Measurements from ENCODE around the gene HAS3.

HAS3 gene

DNA sequence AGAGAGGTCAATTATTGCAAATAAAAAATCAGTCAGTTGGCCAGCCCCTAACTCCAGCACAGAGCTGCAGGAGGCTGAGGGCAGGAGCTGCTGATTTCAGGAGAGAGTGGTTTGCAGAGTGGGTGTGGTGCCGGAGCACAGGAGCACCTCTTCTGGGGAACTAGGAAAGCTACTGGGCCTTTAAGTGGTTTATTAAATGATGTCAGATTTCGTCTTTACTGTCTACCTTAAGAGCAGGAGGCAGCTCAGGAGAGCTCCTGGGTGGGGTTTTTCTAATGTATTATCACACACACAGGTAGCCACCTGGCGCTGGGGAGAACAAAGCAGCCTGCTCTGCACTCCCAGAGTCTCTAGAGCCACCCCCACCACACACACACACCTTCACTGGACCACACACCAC lies 11.5 kb upstream of the HAS3 start:
- DNase-seq: peak; percentile 34

DNA sequence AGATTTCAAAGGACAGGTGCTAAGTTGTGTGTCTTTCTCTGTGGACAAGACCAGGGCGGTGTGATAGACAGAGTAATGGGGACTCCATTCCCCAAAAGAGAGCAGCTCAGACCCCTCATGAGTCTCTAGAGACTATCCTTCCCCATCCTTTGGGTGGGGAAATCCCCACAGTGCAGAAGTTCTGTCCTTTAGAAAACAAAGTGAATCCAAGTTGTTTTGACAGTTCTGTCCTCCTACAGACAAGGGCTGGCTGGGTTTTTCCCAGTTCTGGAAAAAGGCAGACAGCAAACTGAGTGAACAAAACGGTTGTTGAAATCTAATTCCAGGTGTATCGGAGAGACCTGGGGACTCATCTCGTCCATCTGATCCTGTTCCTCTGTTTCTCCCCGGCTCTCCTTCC lies 11.0 kb upstream of the HAS3 start:
- DNase-seq: no peak

- DNase-seq: no peak
Measured at GRCh38 chr16:69095193-69095592, 10.3 kb upstream of the HAS3 start.

- peak; percentile 33 for DNase-seq
Measured at GRCh38 chr16:69100071-69100691, 5.3 kb upstream of the HAS3 start.

GRCh38 chr16:69106491-69107315 lies 1.2 kb downstream of the HAS3 start:
- peak; percentile 46 for DNase-seq

DNA sequence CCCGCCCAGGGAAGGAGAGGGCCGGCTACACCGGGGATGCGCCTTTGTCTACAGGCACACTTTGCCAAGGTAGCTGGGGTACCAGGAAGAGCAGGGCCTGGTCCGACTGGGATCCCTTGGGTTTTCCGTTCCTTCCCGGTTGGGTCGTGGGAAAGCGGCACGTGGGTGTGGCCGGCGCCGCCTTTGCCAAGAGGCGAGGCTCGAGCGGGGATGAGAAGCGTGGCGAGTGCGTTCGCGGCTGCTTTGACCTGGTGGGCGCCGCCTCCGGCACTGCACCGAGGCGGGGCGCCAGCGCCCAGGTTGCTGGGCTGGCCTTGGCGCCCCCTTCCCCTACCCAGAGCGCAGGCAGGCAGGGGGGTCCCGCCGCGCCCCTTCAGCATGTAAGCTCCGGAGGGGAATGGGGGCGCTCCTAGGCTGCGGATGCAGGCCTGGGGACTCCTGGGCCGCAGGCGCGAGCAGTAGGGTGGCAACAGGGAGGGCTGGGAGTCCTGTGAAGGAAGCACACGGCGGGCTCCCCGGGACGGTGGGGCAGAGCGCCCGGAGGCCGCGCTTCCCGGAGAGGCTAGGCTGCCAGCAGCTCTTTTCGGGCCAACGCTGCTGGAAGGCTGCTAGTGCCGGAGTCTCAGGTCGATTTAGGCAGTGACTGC lies 2.0 kb downstream of the HAS3 start:
- peak; percentile 43 for DNase-seq

- no peak for DNase-seq
Measured at GRCh38 chr16:69108064-69108904, 2.8 kb downstream of the HAS3 start.

DNA sequence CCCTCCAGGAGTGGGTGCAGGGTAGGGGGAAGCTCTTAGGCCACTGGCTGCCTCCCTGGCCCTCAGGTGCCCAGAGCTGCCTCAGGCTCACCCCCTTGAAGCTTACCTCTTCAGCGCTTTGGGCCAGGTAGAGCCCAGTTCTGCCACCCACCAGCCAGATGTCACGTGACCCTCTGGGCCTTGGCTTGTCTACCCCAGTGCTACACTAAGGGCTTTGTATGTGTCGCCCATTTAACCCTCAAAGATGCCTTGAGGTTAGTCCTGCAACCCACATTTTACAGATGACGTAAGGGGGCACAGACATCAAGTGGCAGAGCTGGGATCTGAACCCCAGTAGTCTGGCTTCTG lies 3.4 kb downstream of the HAS3 start:
- no peak for DNase-seq

GRCh38 chr16:69109486-69110270 lies 4.2 kb downstream of the HAS3 start:
- DNase-seq: no peak

GRCh38 chr16:69110406-69110805 lies 5.0 kb downstream of the HAS3 start:
- no peak for DNase-seq

- no peak for DNase-seq
Measured at GRCh38 chr16:69111216-69111875, 5.9 kb downstream of the HAS3 start.

- no peak for DNase-seq
Measured at GRCh38 chr16:69111876-69112230, 6.4 kb downstream of the HAS3 start.

- DNase-seq: peak; percentile 74
Measured at GRCh38 chr16:69112285-69113129, 7.1 kb downstream of the HAS3 start.

GRCh38 chr16:69113216-69113615 lies 7.8 kb downstream of the HAS3 start:
- no peak for DNase-seq

GRCh38 chr16:69114346-69114975 lies 9.0 kb downstream of the HAS3 start:
- no peak for DNase-seq

GRCh38 chr16:69114976-69115355 lies 9.5 kb downstream of the HAS3 start:
- DNase-seq: no peak

DNA sequence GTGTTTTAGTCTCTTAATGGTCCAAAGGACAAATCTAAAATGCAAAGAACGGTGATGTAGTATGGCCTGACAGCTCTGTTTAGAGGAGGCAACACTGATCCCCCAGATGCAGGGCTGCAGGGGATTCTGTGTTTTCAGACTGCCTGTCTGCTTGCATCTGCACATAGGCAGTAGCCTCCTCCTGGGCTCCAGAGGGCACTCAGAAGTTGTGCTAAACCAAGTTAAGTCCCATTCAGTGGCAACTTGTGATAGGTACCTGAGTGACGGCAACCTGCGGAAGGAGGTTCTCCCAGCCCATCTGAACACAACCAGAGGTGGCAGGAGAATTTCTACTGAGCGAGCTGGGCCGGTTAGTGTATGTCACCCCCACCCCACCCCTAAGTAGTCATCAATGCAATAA lies 9.9 kb downstream of the HAS3 start:
- DNase-seq: no peak

- DNase-seq: no peak
Measured at GRCh38 chr16:69115837-69116236, 10.4 kb downstream of the HAS3 start.

DNA sequence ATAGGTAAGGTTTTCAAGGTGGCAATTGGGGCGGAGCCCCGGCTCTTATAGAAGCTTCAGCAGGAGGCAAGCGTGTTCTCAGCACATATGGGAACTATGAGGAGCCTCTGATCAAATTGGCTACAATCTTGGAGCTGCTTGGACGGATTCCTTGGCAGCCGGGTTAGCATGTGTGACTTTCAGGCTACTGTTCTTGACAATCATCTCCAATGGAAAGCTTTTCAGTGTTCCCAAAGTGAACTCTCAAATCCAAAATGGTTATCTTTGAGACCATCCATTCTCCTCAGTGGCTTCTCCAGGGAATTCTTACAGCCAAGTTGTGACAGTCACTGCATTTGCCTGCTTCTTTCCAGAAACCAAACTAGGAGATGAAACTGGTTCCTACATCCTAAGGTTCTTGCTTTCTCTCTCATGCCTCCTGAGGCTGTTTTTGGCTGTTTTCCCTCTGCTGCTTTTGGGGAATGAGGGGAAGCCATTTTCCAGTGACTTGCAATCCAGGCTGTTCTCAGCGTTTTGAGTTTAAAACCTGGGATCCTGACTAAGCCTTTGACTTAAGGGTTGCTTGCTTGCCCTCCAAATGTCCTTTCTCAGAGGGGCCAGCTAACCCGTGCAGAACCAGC lies 10.9 kb downstream of the HAS3 start:
- DNase-seq: no peak

DNA sequence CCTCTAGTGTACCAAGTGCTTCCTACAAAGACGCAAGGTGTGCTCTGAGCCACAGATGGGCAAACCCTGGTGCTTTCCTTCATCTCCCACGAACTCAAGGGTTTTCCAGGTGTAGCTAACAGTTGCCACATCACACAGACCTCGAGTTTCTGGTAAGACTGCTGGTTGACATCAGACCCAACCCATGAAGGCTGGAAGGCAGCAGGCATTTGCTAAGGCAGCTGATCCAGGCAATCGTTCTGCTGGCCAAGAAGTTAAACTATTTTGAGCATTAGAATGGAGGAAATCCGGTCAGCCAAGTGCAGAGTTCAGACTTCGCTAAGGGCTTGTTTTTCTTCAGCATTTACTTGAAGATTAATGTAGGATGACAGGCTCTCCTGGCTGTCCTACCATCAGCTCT lies 11.5 kb downstream of the HAS3 start:
- DNase-seq: no peak
